ENCODE data around the gene VSTM5.

The VSTM5 gene

GRCh38 chr11:93861808-93862207 is 11.4 kb upstream of the VSTM5 start (continued):
- TF ChIP-seq PATZ1 (CRISPR knock-in tag; IDR thresholded peaks at IDR 0.05; ENCODE audit: borderline replicate concordance) (no peak), ISL1 (CRISPR knock-in tag; IDR thresholded peaks at IDR 0.05) (no peak)

- TF ChIP-seq ARNTL (CRISPR knock-in tag; IDR thresholded peaks at IDR 0.05; ENCODE audit: borderline replicate concordance, low read depth) (no peak), ESRRG (CRISPR knock-in tag; IDR thresholded peaks at IDR 0.05) (no peak), PATZ1 (CRISPR knock-in tag; IDR thresholded peaks at IDR 0.05; ENCODE audit: borderline replicate concordance) (no peak), TSHZ2 (CRISPR knock-in tag; IDR thresholded peaks at IDR 0.05) (no peak), ISL1 (CRISPR knock-in tag; IDR thresholded peaks at IDR 0.05) (no peak), ZC3H10 (CRISPR knock-in tag; IDR thresholded peaks at IDR 0.05) (no peak), RARB (CRISPR knock-in tag; IDR thresholded peaks at IDR 0.05) (no peak), ZNF8 (CRISPR knock-in tag; IDR thresholded peaks at IDR 0.05) (no peak), POU6F1 (CRISPR knock-in tag; IDR thresholded peaks at IDR 0.05; ENCODE audit: borderline replicate concordance, low read depth) (no peak), CSDC2 (CRISPR knock-in tag; IDR thresholded peaks at IDR 0.05) (no peak), PPARA (CRISPR knock-in tag; IDR thresholded peaks at IDR 0.05; ENCODE audit: borderline replicate concordance) (no peak), CREB5 (CRISPR knock-in tag; IDR thresholded peaks at IDR 0.05; ENCODE audit: low read depth) (no peak), TCF4 (CRISPR knock-in tag; IDR thresholded peaks at IDR 0.05; ENCODE audit: borderline replicate concordance) (no peak), ZNF70 (CRISPR knock-in tag; IDR thresholded peaks at IDR 0.05) (no peak), TOX (CRISPR knock-in tag; IDR thresholded peaks at IDR 0.05; ENCODE audit: borderline replicate concordance) (no peak), CSRNP3 (CRISPR knock-in tag; IDR thresholded peaks at IDR 0.05) (no peak)
- ATAC-seq, result no peak
These were observed 7.8 kb upstream of the VSTM5 start for GRCh38 chr11:93858121-93858775.

GRCh38 chr11:93857413-93858120 is 7.1 kb upstream of the VSTM5 start:
- ATAC-seq, result no peak
- no peak for TF ChIP-seq PATZ1 (CRISPR knock-in tag; IDR thresholded peaks at IDR 0.05; ENCODE audit: borderline replicate concordance)
- no peak for TF ChIP-seq ZFP30 (CRISPR knock-in tag; IDR thresholded peaks at IDR 0.05)
- no peak for TF ChIP-seq ISL1 (CRISPR knock-in tag; IDR thresholded peaks at IDR 0.05)
- no peak for TF ChIP-seq TCF4 (CRISPR knock-in tag; IDR thresholded peaks at IDR 0.05; ENCODE audit: borderline replicate concordance)
- TF ChIP-seq TSHZ2 (CRISPR knock-in tag; IDR thresholded peaks at IDR 0.05), result no peak
- TF ChIP-seq RARB (CRISPR knock-in tag; IDR thresholded peaks at IDR 0.05), result no peak

Measured in SK-N-SH treated with all-trans-retinoic acid at 6 μM for 48 hours (cell line).